GM10248 (cell line): ENCODE results near the gene CEP57.

Experiments used
- CTCF ChIA-PET: fragments of 300-600 bp; sonication (Branson Sonifier 250); formaldehyde crosslinking; extraction: SDS; loops from one replicate; lab custom pipeline; 2021; ENCODE audit warnings: antibody characterized with exemption; lab: Yijun Ruan, JAX
- POLR2A ChIA-PET: fragments of 350-650 bp; sonication (Branson Sonifier 250); formaldehyde crosslinking; extraction: SDS; loops from one replicate; lab custom pipeline; 2020; ENCODE audit warnings: antibody characterized with exemption; lab: Yijun Ruan, JAX
- DNase-seq: peaks from one replicate; pipeline ENCODE4 v3.0.0; 2012; ENCODE audit errors: extremely low spot score
- TF ChIP-seq, protein P1 (sequence below): IDR thresholded peaks from 2 replicates; pipeline ENCODE4 v1.5.1; 2012; ENCODE audit warnings: mild to moderate bottlenecking, low read depth; ENCODE audit errors: extremely low read depth, missing control alignments, control extremely low read depth

CEP57 gene

DNA sequence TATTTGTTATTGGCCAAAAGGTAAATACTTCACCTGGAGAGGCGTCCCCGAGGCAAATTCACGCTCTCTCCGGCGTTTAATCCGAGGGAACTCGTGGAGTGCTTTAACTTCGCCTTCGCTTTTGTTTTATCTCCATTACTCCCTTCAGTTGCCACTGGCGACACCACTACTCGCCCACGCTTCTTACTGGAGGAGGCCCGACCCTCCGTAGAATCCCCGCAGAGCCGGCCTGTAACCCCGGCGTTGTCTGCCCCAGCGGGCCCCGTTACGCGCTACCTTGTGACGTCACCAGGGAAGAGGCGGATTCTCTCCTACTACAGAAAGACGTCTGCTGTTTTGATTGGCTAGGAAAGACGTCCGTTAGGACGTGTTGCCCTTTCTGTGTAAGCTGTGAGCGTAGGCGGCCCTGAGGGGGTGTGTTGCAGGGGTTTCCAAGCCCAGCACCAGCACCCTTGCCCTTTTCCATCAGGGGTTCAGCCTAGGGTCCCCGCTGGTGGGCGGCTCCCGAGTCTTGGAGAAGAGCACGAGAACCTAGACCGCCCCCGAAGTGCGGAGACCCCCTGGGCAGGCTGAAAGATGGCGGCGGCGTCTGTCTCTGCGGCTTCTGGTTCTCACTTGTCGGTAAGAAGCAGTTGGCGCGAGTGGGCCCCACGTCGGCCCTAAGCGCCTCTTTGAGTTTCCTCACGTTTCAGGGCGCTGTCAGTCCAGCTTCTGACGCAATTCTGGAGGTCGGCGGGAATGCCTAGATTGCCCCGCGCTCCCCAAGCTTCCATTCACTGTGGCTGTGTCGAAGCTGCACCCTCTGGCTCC, at the start of gene CEP57:
Gene CEP57, plus strand, starts transcription at position 376 of the 810 bp plus-strand sequence. Its CDS starts 201 bp downstream, at position 577.
- TF ChIP-seq, protein P1, sequence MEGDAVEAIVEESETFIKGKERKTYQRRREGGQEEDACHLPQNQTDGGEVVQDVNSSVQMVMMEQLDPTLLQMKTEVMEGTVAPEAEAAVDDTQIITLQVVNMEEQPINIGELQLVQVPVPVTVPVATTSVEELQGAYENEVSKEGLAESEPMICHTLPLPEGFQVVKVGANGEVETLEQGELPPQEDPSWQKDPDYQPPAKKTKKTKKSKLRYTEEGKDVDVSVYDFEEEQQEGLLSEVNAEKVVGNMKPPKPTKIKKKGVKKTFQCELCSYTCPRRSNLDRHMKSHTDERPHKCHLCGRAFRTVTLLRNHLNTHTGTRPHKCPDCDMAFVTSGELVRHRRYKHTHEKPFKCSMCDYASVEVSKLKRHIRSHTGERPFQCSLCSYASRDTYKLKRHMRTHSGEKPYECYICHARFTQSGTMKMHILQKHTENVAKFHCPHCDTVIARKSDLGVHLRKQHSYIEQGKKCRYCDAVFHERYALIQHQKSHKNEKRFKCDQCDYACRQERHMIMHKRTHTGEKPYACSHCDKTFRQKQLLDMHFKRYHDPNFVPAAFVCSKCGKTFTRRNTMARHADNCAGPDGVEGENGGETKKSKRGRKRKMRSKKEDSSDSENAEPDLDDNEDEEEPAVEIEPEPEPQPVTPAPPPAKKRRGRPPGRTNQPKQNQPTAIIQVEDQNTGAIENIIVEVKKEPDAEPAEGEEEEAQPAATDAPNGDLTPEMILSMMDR = no peak
- peak; percentile 92 for DNase-seq
- ChIA-PET POLR2A (interaction anchor here (0.6 to 1.6 kb wide), 3 partner anchors 464 to 559 kb away, joined by 3 to 6 read pairs (median 5); partner anchors contain the start of gene SESN3), CTCF (interaction anchor here (1.0 to 3.0 kb wide), 6 partner anchors 11 to 639 kb away, joined by 3 to 18 read pairs (median 4); no protein-coding TSS in a partner anchor)

DNA sequence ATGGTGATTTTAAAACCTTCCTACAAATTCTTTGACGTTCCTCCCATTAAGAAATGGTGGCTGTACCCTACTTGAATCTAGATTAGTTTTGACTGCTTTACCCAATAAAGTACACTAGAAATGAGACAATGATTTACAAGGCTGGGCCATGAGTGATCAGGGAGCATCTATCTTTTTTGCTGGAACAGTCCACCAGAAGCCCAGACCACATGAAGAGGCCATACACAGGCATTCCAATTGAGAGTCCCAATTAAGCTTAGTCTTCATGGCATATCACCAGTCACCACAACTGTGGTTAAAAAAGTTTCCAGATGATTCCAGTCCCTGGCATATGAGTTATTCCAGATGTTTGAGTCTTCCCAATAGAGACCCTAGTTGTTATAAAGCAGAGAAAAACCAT, 40.2 kb upstream of the CEP57 start:
- POLR2A ChIA-PET = no interaction called here
- TF ChIP-seq, protein P1 = no peak
- CTCF ChIA-PET = interaction anchor here (0.7 to 2.8 kb wide), 6 partner anchors 11 to 599 kb away, joined by 3 to 12 read pairs (median 3); no protein-coding TSS in a partner anchor
- no peak for DNase-seq

DNA sequence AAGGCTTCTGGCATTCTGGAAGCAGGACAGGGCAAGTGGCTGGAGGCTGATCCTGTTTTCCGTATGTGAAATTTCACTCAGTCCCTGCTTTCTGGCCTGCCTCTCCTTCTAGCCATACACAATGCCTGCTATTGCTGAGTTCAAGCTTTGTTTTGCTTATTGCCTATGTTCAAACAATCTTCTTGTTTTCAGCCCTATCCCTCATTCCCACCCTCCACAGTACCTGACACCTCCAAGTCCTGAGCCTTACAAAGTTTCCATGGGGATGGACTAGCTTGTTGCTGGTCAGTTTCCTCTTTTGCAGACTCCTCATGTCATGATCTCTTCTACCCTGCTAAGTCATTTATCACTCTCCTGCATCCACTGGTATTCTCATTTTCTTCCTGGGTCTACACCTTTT, 38.8 kb upstream of the CEP57 start:
- ChIA-PET POLR2A (no interaction called here), CTCF (interaction anchor here (1.0 to 1.2 kb wide), 2 partner anchors 8 to 13 kb away, joined by 3 to 4 read pairs; no protein-coding TSS in a partner anchor)
- TF ChIP-seq, protein P1 = no peak
- DNase-seq = no peak

DNA sequence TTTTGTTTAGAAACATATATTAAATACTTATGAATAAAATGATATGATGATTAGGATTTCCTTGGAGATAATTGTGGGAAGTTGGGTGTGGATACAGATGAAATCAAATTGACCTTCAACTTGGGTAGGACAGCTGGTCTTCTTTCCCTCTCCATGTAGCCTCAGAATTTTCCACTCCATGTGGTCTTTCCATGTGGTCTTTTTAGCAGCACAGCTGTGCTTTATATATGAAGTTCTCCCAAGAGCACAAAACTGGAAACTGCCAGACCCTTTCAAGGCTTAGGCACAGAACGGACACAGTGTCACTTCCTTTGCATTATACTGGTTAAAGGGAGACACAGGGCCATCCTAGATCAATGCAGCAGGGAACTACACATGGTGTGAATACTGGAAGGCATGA, 29.4 kb upstream of the CEP57 start:
- no peak for DNase-seq
- ChIA-PET POLR2A (no interaction called here), CTCF (interaction anchor here (1.0 to 12.9 kb wide), 8 partner anchors 12 to 691 kb away, joined by 3 to 263 read pairs (median 5); no protein-coding TSS in a partner anchor)
- TF ChIP-seq, protein P1 = no peak

DNA sequence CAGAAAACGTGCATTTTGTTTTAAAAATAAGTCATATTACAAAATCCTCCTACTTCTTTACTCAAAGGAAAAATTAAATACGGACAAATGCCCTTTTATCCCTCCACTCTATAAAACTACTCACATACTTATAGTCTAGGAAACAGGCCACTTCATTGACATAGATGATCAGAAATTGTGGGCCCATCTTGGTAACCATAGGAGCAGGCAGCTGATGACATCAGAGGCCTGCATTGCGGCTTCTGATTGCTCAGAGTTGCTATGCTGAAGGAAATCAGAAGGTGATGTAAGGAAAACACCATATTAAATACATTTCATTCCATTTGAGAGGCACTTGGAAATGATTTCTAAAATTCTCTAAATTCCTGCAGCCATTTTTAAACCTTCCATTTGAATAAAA, 27.8 kb upstream of the CEP57 start:
- POLR2A ChIA-PET = no interaction called here
- TF ChIP-seq, protein P1 = no peak
- no peak for DNase-seq
- CTCF ChIA-PET = interaction anchor here (0.9 to 12.9 kb wide), 11 partner anchors 12 to 692 kb away, joined by 3 to 263 read pairs (median 4); no protein-coding TSS in a partner anchor

DNA sequence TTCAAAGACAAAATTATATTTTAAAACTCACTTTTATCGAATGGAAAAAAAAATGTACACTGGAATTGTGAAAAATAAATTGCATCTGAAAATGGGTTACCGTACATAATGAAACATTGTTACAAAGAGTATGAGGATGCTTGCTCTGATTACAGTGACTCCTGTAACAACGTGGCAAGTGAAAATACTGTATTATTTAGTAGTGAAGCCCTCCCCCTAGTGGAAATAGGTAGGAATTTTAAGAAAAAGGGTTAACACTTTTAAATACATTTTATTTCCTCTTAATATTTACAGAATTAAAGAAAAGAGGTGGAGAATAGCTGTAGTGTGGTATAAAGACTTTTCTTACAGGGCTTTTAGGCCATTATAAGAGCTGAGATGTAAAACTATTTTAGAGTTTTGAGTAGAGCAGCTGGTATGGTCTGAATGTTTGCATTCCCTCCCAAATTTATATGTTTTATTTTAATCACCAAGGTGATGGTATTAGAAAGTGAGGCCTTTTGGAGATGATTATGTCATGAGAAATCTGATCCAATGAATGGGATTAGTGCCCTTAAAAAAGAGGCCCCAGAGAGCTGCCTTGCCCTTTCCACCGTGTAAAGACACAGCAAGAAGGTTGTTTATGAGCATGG, 25.9 kb upstream of the CEP57 start:
- POLR2A ChIA-PET = no interaction called here
- peak; percentile 48 for DNase-seq
- CTCF ChIA-PET = interaction anchor here (0.6 to 12.9 kb wide), 22 partner anchors 9 to 729 kb away, joined by 3 to 263 read pairs (median 4); partner anchors contain the start of genes CEP57 and FAM76B
- TF ChIP-seq, protein P1 = peak; percentile 31
